OCI-LY1 (cell line): Measurements from ENCODE around the gene EFNA4.

ENCODE experiments used
- H2AFZ ChIP-seq: fragments of 200-600 bp; sonication (generic), shearing (Covaris generic); 2 replicates; pipeline ENCODE4 v1.6.0; 2014; ENCODE audit warnings: antibody characterized with exemption, mild to moderate bottlenecking, low read length
- H3F3A ChIP-seq: fragments of 200-600 bp; sonication (generic), shearing (Covaris generic); 2 replicates; pipeline ENCODE4 v1.6.0; 2014; ENCODE audit warnings: mild to moderate bottlenecking, antibody characterized with exemption, low read length, moderate library complexity; ENCODE audit not compliant: insufficient read depth
- H3K27ac ChIP-seq: fragments of 200-600 bp; sonication (generic); 2 replicates; pipeline ENCODE4 v1.5.1; 2014; ENCODE audit warnings: low read length, mixed run types, mild to moderate bottlenecking, low read depth; ENCODE audit not compliant: poor library complexity, severe bottlenecking
- H3K27me3 ChIP-seq: fragments of 200-600 bp; sonication (generic); 2 replicates; pipeline ENCODE4 v1.6.0; 2014; ENCODE audit warnings: antibody characterized with exemption, mild to moderate bottlenecking, low read length, moderate library complexity; ENCODE audit not compliant: insufficient read depth
- H3K36me3 ChIP-seq: fragments of 200-600 bp; sonication (generic); 2 replicates; pipeline ENCODE4 v1.6.1; 2014; ENCODE audit warnings: mild to moderate bottlenecking, antibody characterized with exemption, low read length, moderate library complexity, mixed read lengths; ENCODE audit not compliant: insufficient read depth
- H3K4me1 ChIP-seq: fragments of 200-600 bp; sonication (generic); 2 replicates; pipeline ENCODE4 v1.5.1; 2014; ENCODE audit warnings: mild to moderate bottlenecking, low read length, moderate library complexity; ENCODE audit not compliant: insufficient read depth, severe bottlenecking
- H3K4me2 ChIP-seq: fragments of 200-600 bp; sonication (generic), shearing (Covaris generic); 2 replicates; pipeline ENCODE4 v1.6.1; 2014; ENCODE audit warnings: low read length
- H3K4me3 ChIP-seq: fragments of 200-600 bp; sonication (generic); 2 replicates; pipeline ENCODE4 v1.5.1; 2014; ENCODE audit warnings: low read length, low read depth, mild to moderate bottlenecking, mixed read lengths; ENCODE audit not compliant: poor library complexity, severe bottlenecking
- H3K79me2 ChIP-seq: fragments of 200-600 bp; shearing (Covaris generic); 2 replicates; pipeline ENCODE4 v1.6.1; 2016; ENCODE audit warnings: mixed run types, low read length, mixed read lengths; ENCODE audit not compliant: insufficient read depth
- H3K9ac ChIP-seq: fragments of 200-600 bp; sonication (generic), shearing (Covaris generic); 2 replicates; pipeline ENCODE4 v1.6.1; 2014; ENCODE audit warnings: mild to moderate bottlenecking, low read length, mixed read lengths
- H3K9me2 ChIP-seq: fragments of 200-600 bp; sonication (generic), shearing (Covaris generic); 2 replicates; pipeline ENCODE4 v1.6.1; 2014; ENCODE audit warnings: low read depth, mild to moderate bottlenecking, low read length, mixed read lengths
- H3K9me3 ChIP-seq: fragments of 200-600 bp; shearing (Covaris generic); 2 replicates; pipeline ENCODE4 v1.6.1; 2014; ENCODE audit warnings: low read length, mixed read lengths
- H4K20me1 ChIP-seq: fragments of 200-600 bp; sonication (generic), shearing (Covaris generic); 2 replicates; pipeline ENCODE4 v1.6.0; 2016; ENCODE audit warnings: mild to moderate bottlenecking, low read length; ENCODE audit not compliant: insufficient read depth
- EZH2 ChIP-seq: fragments of 200-600 bp; sonication (generic), shearing (Covaris generic); IDR thresholded peaks from 2 replicates; pipeline ENCODE4 v1.8.0; 2017; ENCODE audit warnings: borderline replicate concordance, mixed run types, mild to moderate bottlenecking, antibody characterized with exemption, low read length, moderate library complexity, mixed read lengths
- TF ChIP-seq, protein P1 (sequence below): fragments of 200-600 bp; sonication (generic), shearing (Covaris generic); IDR thresholded peaks from 2 replicates; pipeline ENCODE4 v1.5.1; 2017; ENCODE audit warnings: mild to moderate bottlenecking, antibody characterized with exemption, low read length, moderate library complexity, mixed read lengths

EFNA4 gene

DNA sequence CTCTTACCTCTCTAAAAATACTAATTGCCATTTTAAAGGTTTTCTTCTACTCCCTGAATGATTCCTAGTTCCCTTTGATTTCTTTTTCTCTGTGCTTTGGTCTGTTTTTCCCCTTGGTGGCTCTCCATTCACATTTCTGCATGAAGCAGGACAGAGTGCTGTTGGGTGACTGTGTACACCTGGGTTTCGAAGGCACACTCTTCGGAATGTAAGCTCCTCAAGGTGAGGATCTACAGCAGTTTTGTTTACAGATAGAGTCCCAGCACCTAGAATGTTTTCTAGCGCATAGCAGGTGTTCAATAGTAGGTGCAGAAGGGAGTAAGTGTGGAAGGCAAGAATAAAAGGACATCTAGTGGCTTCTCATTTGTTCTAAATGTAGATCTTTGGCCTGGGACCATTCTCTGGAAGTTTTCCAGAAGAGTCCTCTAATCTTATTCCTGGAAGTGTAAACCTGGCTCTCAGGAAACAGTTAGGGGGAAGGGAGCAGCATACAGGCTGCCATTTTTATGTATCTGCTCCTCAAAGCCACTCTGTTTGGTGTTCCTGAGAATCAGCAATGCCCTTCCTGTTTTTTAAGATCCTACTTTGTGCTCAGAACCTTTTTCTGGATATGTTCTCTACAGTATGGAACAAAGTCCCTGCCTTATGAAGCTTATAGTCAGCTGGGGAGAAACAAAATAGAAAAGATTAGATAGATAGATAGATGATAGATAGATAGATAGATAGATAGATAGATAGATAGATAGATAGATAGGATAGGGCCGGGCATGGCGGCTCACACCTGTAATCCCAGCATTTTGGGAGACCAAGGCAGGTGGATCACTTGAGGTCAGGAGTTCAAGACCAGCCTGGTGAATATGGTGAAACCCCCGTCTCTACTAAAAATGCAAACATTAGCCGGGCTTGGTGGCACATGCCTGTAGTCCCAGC is 41.3 kb downstream of the EFNA4 start:
- no peaks in the 10 kb centered on the region for H3K36me3 ChIP-seq
- TF ChIP-seq, protein P1, sequence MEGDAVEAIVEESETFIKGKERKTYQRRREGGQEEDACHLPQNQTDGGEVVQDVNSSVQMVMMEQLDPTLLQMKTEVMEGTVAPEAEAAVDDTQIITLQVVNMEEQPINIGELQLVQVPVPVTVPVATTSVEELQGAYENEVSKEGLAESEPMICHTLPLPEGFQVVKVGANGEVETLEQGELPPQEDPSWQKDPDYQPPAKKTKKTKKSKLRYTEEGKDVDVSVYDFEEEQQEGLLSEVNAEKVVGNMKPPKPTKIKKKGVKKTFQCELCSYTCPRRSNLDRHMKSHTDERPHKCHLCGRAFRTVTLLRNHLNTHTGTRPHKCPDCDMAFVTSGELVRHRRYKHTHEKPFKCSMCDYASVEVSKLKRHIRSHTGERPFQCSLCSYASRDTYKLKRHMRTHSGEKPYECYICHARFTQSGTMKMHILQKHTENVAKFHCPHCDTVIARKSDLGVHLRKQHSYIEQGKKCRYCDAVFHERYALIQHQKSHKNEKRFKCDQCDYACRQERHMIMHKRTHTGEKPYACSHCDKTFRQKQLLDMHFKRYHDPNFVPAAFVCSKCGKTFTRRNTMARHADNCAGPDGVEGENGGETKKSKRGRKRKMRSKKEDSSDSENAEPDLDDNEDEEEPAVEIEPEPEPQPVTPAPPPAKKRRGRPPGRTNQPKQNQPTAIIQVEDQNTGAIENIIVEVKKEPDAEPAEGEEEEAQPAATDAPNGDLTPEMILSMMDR: no peak
- no peak for TF ChIP-seq EZH2
- peaks cover 4% of the 10 kb centered on the region for H3K27me3 ChIP-seq
- H3K4me3 ChIP-seq: no peak overlapping the region
- H4K20me1 ChIP-seq: no peaks in the 10 kb centered on the region
- no peaks in the 10 kb centered on the region for H3F3A ChIP-seq
- H3K4me2 ChIP-seq: no peak overlapping the region
- H3K27ac ChIP-seq: no peak overlapping the region
- H3K79me2 ChIP-seq: no peaks in the 10 kb centered on the region
- H3K9me3 ChIP-seq: no peaks in the 10 kb centered on the region
- no peaks in the 10 kb centered on the region for H3K4me1 ChIP-seq
- H2AFZ ChIP-seq: no peak overlapping the region
- no peak overlapping the region for H3K9ac ChIP-seq
- no peaks in the 10 kb centered on the region for H3K9me2 ChIP-seq

DNA sequence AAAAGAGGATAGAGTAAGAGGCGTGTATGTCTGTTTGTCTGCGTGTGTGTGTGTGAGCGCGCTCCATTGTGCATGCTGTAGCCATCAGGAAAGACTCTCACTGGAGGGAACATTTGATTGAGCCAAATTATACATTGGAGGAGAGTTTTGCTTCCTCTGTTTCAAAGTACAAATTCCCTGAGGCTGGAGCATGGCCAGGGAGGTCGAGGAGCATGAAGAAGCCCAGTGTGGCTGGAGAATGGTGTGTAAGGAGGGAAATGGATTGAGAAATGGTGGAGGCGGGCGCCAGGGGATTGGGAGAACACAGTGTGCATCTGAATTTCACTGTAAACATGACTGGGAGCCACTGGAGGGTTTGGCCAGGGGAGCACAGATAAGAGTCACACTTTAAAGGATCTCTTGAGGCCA is 42.1 kb downstream of the EFNA4 start:
- Histone ChIP-seq H2AFZ (no peak overlapping the region), H3K79me2 (no peaks in the 10 kb centered on the region), H3K36me3 (no peaks in the 10 kb centered on the region), H3K27ac (no peak overlapping the region), H3K9ac (no peak overlapping the region), H3K4me3 (no peak overlapping the region), H4K20me1 (no peaks in the 10 kb centered on the region), H3K9me3 (no peaks in the 10 kb centered on the region), H3K27me3 (peaks cover 4% of the 10 kb centered on the region), H3K4me2 (no peak overlapping the region), H3F3A (no peaks in the 10 kb centered on the region), H3K4me1 (no peaks in the 10 kb centered on the region), H3K9me2 (no peaks in the 10 kb centered on the region)
- TF ChIP-seq, protein P1: no peak
- no peak for TF ChIP-seq EZH2

DNA sequence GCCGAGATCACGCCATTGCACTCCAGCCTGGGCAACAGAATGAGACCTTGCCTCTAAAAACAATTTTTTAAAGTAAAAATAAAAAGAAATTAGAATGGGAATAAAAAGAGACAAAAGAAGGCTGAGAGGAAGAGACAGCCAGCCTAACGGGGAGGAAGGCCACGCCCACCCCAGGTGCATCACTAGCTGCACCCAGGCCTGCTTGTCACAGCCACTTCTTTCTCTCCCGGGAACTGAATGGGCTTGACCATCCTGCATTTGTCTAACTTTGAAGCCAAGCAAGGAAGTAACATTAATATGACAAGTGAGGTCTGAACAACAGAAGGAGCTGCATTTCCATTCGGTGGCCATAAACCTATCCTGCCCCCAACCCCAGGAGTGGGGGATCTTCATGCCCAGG is 43.3 kb downstream of the EFNA4 start:
- Histone ChIP-seq H3F3A (no peaks in the 10 kb centered on the region), H3K9ac (no peak overlapping the region), H3K4me1 (no peaks in the 10 kb centered on the region), H3K27ac (no peak overlapping the region), H3K79me2 (no peaks in the 10 kb centered on the region), H3K36me3 (no peaks in the 10 kb centered on the region), H4K20me1 (no peaks in the 10 kb centered on the region), H3K4me2 (no peak overlapping the region), H3K4me3 (no peak overlapping the region), H3K9me3 (no peaks in the 10 kb centered on the region), H3K27me3 (no peaks in the 10 kb centered on the region; the same call in none of the 2 replicates), H3K9me2 (no peaks in the 10 kb centered on the region), H2AFZ (no peak overlapping the region)
- TF ChIP-seq, protein P1: no peak
- no peak for TF ChIP-seq EZH2
